Stimulated activated CD8-positive, alpha-beta memory T cell treated with anti-CD3 and anti-CD28 coated beads, Interleukin-15, amount 100 ng/mL, for 24 hours (primary cell): ENCODE data around the gene TPPP3.

Experiments
- DNase-seq: peaks from one replicate; pipeline ENCODE4 v3.0.0-alpha.2; 2020; ENCODE audit warnings: low read depth

TPPP3 gene

DNA sequence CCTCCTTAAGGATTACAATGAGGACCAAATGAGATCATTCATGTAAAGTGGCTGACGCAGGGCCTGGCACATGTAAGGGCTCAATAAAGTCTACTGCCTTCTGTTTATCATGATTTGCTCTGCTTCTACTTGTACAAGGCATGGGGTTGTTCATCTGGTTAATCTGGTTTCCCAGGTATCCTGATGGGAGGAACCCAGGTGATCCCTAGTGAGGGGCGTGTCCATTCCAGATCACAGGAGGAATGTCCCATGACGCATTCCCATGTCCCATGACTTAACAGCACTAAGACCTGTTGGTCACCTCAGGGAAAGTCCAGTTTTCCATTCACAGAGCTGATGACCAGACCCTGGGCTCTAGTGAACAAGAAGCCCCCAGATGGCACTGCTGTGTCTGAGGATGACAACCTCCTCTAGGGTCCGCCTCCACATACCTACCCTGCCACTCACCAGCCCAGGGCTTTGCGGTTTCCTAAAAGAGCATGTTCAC lies 11.5 kb upstream of the TPPP3 start:
- no peak for DNase-seq

DNA sequence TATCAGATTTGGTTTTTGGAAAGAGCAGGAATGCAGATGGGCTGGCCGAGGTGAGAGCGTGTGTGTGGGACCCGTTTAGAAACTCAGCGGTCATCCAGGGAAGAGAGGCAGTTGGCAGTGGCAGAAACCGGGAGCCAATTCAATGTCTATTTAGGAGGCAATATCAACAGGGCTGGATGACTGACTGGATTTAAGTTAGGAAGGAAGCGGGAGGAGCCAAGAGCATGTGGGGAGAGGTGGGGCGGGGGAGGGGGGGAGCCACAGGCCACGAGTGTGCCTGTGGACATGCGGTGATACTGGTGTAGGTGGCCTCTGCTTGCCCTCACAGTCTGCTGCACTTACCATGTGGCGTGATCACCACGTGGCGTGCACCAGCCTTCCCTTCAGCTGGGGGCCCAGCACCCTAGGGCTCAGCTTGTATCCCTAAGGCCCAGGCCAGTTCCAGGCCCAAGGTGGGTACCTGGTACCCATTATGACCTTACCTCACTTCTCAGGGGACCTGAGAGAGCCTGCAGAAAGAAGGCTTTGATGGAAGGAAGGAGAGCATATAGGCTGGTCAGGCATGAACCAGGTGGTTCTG lies 10.8 kb upstream of the TPPP3 start:
- no peak for DNase-seq

DNA sequence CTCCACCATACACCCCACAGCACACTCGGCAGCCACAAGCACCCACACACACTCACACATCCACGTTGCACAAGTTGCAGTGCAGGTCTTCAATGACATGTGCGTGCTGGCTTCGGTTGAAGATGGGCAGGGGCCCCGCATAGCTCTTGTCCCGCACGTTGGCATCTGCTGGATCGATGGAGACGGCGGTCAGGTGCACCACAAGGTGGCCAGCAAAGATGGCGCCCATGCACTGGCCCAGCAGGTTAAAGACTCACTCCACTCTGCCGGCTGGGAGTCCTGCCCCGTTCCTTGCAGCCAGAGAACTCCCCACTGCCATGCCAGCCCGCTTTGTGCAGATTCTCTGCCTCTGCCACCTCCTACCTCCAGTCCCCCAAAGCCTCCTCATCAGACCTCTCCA lies 7.6 kb upstream of the TPPP3 start:
- no peak for DNase-seq

DNA sequence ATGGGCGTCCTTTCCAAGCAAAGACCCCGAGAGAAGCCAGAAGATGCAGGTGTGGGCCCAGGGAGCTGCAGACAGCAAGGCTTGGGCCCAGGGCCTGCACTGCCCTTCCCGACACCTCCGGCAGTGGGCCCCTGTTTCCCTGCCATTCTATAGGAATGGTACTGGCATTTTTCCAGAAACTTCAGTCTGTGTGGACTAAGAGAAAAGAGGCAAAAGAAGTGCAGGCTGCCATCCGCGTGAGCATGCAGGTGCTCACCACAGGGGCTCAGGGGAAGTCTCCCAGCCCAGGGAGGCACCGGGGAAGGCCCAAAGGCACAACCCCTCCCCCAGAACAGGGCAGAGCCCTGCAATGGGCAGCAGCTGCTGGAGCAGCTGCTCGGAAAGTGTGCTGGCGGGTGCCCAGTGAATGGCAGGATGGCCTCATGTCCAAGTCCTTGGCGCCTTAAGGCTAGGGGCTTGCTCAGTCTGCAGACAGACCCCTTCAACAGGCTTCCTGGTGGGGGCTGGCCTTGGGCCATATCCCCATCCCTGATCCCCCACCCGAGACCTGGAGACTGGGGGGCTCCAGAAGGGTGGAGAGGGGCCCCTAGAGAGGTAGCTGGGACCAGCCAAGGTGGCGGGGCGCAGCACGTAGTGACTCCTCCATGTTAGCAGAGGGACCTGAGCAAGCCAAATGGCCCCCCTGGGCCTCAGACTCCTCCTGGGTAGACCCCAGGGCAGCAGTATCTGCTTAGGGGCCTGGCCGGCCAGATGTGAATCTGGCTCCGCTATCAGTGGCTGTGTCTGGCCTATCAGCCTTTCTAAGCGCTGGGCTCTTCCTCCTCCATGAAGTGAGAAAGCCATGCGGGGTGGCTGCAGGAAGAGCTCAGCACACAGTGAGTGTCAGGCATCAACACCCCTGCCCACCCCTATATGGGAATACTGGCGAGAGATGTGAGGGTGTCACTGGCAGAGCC lies 6.7 kb upstream of the TPPP3 start:
- no peak for DNase-seq

DNA sequence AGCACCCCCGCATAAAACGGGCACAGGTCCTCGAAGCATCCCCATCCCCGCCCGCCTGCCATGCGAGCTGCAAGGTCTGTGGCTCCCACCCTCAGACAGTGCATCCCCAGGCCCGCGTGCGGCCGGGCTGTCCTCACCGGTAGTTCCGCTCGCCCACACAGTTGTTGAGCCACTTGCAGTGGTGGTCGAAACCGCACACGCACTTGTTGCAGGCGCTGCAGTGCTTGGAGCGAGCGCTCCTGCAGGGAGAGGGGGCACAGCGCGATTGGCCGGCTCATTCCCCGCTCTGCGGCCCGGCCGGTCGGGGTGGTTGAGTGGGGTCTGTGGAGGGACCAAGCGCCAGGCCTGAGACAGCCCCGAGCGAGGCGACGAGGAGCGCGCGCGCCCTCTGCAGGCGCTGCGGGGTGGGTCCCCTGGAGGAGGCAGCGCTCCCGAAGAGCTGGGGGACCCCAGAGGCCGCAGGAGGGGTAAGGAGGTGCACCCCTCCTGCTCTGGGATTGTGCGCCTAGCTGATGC lies 6.0 kb upstream of the TPPP3 start:
- DNase-seq, result peak; percentile 35

DNA sequence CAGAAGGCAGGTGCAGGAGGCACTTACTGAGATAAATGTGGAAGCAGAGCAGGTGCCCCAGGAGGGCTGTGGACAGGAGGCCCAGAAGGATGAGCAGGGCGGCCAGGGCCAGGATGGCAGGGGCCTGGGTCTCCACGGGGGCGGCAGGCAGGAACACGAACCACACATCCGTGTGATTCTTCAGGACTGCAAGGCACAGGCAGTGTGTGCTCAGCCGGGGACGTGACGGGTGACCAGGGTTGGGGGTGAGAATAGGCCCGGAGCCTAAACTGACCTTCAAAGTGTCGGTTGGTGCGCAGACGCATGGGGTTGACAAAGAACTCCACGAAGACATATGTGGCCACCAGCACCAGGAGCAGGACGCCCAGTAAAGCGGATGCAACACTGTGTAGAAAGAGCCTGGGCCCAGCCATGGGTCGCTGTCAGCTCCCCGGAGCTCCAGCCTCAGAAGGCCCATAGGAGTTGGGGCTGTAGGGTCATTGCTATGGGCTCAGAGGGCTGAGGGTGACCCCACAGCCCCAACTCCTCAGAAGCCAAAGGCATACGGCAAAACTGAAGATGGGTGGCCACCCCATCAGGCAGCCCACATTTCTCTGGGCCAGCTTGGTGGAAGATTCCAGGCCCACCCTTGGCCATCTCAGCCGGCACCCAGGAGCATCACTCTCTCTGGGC lies 5.4 kb upstream of the TPPP3 start:
- DNase-seq, result no peak

DNA sequence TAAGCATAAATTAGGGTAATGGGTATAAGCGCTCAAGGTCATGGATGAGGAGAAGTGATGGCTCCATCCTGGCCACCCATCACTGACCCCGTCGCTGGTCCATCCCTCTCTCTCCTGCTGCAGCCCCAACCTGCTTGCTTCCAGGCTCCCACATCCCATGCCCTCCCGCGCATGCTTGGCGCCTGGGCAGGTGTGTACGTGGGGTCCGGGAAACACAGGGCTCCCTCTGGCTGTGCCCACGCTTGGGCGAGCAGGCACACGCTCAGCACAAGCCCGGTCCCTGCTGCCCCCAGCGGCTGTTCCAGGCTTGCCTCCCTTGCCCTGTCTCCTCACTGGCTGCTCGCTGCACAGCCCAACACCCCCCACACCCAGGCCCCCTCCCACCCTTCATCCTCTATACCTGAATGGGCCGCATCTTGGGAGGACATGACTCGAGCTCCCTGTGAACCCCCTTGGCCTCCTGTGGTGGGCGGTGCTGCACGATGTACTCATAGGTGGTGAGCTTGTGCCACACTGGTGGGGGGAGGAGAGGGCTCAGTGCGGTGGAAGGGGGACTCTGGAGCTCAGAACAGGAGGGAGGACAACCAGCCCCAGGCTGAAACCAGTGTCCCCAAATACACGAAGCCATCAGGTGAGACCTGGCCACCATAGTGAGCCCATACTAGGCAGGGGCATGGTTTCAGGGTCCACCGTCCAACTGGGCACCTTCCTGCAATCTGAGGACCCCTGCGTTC lies 4.7 kb upstream of the TPPP3 start:
- DNase-seq, result no peak

DNA sequence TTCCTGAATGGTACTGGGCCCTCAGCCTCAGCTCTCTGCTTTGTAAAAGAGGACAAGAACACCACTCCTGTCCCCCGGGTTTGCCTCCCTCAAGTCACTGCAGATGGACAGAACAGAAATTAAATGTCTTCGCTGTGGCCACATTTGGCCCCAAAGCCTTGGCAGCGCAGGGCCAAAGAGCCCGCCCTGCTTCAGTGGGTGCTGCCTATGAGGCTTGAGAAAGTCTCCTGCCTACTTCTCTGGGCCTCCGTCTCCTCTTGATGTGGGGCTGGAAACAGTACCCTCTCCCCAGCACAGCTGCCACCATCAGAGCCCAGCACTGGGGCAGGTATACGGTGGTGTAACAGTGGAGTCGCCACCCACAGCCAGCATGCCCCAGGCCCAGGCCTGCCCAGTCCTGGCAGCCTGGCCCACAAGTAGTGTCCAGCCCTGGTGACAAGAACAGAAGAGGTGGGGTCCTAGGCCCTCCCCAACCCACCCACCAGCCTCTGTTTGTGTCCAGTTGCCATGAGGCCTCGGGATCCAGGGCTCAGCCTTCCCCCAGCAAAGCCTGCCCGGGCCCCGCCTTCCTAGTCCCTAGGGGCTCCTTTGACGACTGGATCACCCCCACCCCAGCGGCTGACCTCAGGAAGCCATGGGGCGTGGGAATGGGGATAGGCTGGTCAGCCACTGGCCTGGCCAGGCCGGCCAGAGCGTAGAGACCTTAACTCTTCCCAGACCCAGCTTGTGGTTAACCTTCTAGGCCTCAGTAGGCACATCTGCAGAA lies 3.9 kb upstream of the TPPP3 start:
- no peak for DNase-seq

DNA sequence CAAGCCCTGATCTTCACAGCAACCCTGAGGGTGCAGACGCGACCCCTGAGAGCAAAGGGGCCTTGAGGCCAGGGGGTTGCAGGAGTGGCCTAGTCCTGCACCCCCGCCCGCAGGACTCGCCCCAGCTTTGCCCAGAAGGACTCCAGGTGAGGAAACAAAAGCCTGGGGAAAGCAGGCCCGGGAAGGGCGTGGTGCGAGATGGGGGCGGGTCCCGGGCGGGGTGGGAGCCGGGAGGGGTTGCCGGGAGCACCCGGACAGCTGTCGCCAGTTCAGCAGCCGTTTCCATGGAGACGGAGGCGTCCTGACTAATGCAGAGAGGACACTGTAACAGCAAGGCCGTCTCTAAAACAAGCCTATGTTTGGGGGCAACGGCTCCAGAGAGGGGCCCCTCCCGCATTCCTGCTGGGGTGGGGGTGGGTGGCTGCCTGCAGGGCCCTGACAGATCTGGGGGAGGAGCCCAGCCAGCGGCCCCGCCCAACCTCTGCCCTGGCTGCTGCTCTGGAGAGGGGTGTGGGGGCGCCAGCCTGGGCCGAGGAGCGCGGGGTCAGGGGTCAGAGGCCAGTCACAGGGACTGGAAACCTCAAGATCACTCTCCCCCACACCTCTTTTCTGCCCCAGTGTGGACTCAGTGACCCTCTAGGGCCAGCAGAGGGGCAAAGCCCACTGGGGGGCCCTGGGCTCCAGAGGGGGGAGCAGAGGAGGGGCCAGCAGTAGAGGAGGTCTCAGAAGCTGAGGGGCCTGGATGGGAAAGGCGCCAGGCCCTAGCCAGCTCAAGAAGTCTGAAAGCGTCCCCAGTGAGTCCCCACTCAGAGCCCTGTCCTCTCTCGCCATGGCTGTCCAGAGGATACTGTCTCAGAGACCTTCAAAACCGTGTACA lies 3.1 kb upstream of the TPPP3 start:
- DNase-seq, result no peak

DNA sequence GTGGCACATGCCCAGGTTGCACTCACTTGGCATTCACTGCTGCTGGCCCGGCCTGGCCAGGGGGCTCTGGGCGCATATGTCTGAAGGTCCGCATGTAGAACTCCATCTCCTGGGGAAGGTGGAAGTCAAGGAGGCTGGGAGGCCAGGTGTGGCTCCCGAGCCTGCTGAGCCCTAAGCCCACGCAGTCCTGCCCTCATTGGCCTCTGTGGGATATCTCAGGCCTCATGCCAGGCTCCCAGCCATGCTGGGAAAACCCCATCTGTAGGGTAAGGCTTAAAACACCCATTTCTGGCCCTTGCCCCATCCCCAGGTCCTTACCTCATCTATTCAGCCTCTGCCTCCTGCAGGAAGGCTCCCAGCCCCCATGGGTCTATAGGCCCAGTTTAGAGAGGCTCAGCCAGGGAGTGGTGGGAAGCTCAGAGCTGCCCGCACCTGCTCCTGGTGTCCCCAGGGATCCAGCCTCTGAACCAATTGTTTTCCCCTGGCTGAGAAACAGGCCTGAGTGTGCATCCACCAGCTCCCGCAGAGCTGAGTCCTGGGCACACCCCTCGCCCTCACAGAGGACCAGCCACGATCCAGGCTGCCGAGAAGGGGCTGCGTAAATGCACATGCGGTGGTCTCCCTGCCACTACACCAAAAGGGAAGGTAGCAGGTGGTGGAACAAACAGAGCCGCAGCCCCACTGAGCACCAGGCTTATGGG lies 2.3 kb upstream of the TPPP3 start:
- DNase-seq, result no peak

DNA sequence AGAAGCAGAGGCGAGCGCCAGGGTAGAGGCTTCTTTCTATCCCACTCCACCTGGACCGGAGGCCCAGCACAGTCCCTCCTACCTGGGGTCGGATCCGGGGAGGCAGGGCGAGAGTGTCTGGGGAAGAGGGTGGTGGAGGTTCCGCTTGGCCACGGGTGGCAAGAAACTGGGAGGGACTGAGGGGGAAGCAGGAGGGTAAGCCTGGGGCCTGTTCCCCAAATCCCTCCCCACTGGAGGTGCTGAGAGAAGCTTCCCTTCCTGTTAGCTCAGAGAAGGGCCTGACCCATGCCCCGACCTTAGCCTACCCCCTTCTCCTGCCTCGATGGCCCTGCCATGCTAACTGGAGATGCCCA lies 1.8 kb upstream of the TPPP3 start:
- DNase-seq, result no peak

DNA sequence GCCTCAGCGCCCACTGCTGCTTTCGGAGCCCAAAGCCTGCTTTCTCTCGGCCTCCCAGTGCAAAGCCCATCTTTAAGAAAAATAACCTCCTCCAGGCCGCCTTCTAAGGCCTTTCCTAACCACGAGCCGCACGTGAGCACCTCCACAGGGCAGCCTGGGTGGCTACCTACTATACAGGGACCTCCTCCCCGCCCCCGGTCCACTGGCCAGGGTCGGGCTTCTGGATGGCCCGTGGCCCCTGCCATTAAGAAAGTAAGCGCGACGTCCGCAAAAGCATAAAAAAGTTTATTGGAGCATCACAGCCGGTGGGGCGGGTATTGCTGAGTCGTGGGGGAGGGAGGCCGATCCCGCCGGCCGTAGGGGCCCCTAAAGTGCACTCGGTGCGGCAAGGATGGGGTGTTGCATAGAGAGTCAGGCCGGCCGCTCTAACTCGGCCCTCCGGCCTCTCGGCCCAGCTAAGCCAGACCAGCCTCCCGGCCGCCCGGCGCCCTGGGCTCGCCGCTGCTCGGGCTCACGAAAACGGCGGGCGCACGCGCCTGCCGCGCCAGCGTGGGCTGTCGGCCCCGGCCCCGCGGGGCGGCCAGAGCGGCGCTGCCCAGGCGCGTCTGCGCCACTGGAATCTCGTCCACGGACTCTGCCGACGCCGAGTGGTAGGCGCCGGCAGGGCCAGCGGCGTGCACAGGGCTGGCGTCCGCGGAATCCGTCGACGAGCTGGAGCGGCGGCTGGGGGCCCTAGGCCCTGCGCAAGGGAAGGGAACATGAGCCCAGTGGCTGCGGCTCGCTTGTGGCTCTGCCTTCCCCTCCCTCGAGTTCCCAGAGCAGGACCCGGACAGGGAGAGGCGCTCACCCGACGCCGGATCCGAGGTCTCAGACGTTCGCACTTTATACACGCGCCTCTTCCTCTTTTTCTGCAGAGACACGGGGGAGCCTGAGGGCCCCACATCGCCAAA lies 1.1 kb upstream of the TPPP3 start:
- DNase-seq, result no peak

DNA sequence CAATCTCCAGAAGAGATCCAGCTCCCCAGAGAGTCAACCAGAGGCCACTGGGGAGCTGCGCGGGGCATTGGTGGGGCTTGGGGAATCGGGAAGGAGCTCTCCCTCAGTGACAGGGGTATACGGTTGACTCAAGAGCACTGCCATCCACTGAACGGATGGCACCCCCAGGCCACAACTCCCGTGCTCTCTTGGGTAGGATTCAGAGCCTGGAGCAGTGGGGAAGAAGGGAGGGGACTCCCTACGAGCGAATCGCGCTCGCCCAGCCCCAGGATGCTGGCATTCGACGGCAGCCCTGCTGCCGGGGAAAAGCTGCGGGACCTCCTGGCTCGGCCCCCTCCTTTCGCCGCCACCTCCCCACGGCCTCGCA lies 473 bp upstream of the TPPP3 start:
- no peak for DNase-seq

DNA sequence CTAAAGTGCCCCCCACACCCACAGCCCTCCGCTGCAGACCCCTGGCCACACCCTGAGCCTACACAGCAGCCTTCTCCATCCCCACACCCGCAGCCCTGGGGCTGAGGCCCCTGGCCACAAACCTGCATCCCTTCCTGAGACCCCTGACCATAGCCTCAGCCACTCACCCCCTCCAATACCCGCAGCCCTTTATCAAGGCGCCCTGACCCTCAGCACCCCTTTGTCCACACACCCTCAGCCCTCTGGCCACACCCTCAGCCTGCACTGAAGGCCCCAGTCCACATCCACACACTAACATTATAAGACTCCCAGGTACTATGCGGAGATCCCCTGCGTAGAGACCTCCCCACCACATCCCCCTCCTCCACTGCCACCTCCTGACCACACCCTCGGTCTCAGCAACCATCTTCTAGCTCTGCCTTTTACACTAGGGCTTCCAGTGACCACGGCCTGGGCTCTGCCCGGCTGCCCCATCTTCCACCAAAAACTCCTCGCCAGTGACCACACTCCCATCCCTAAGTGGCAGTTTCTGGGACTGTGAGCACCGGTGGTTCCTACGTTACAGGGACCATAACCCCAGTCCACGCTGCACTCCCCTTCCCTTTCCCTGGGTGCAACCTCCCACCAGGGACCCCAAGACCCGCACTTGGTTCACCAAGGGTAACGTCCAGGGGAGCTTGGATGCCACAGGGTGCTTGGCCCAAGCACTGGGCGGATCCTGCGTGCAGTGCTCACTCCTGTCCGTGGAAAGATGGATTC lies 818 bp downstream of the TPPP3 start:
- DNase-seq, result no peak

DNA sequence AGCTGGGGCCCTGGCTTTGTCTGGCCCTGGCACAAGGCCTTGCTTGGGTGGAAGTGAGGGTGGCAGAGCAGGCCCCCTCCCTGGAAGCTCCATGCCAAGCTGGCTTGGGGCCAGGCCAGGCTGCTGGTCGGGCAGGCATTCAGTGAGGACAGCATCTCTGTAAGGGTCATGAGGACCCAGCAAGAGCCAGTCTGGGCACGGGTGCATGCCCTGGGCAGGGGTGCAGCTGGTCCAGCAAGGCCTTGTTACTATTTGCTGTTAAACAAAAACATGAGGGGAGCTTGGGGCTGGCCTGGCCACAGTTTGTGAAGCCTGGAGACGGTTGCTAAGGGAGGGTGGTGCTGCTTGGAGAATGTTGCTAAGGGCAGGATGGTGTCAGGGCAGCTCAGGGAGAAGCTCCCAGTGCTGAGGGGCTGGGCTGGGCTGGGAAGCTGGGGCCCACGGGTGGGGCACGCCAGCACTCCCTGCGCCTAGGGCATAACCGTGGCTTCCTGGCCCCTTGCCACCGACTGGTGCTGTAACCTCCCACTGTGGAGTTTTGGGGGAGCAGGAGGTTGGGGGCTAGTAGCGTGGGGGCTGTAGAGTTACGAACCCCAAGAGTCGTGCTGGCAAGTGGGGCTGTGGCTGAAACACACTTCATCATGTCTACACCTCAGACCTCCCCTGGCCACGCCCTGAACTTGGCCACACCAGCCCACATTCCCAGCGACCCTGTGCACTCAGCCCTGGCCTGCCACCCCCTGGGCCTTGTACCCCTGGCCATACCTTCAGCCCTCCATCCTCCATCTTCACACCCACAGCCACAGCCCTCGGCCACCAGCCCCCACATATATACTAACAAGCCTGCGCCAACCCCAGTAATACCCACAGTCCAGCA lies 1.6 kb downstream of the TPPP3 start:
- DNase-seq, result no peak

DNA sequence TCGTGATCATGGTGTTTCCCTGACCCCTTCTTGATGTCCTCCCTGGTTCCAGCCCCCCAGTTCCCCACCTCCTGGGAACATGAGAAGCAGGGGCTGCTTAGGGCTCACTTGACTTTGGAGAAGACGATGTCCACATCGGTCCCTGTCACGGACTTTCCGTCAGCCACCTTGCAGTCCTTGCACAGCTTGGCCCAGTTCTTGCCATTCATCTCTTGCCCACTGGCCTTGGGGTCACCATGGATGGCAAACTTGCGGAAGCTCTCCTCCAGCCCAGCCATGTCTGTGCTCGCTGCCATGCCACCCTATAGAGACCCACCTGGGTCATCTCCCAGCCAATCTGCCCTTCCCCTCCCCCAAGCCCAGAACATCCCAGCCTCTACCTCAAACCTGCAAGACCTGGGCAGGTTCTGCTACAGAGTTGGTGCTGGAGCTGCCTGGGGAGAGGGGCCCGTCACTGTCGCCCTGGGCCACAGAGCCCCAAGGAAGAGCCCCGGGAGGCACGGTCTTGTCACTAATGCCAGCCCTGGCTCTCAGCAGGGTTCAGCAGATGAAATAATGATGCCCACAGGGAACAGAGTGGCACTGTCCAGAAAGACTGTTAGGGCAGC lies 2.4 kb downstream of the TPPP3 start:
- DNase-seq, result no peak
